IMR-90 (cell line): ENCODE results near the gene MRPL4. TPM values are rescaled to one million over a fixed set of nuclear protein-coding genes. Genes with fewer than 3 reads are reported as not detected.

Experiments used
- ATAC-seq: fragments of 200-7000 bp; cut with Tn5 transposase; 2 replicates; pipeline ENCODE4 v1.9.1; 2020; ENCODE audit warnings: low read depth, mild to moderate bottlenecking, moderate library complexity
- BruUV-seq: library from RNA; stranded (reverse); fragments of 400-500 nt; replicated peaks from 2 replicates; lab custom pipeline; 2021; lab: Mats Ljungman, UMichigan
- CTCF ChIA-PET: fragments of 300-600 bp; formaldehyde crosslinking; extraction: SDS; loops from one replicate; lab custom pipeline; 2021; ENCODE audit warnings: antibody characterized with exemption; lab: Yijun Ruan, JAX
- POLR2A ChIA-PET: fragments of 300-600 bp; sonication (Branson Sonifier 250); formaldehyde crosslinking; loops from one replicate; lab custom pipeline; 2022; ENCODE audit warnings: antibody characterized with exemption; ENCODE audit not compliant: unreplicated experiment; lab: Charles Lee
- DNase-seq: peaks from one replicate; pipeline ENCODE4 v3.0.0; 2013
- H2AFZ ChIP-seq: replicated peaks from 2 replicates; pipeline ENCODE3; 2013; ENCODE audit warnings: low read length, mild to moderate bottlenecking; ENCODE audit not compliant: poor library complexity
- H2AK5ac ChIP-seq: 2 replicates; pipeline ENCODE4 v1.6.1; 2013; ENCODE audit warnings: low read depth, low read length, inconsistent platforms
- H2AK9ac ChIP-seq: replicated peaks from 2 replicates; pipeline ENCODE3; 2013; ENCODE audit warnings: mild to moderate bottlenecking, low read depth, low read length, moderate library complexity; ENCODE audit not compliant: poor library complexity
- H2BK120ac ChIP-seq: 2 replicates; pipeline ENCODE4 v1.6.1; 2013; ENCODE audit warnings: low read depth, low read length, inconsistent platforms
- H2BK15ac ChIP-seq: 3 replicates; pipeline ENCODE4 v1.6.1; 2013; ENCODE audit warnings: low read depth, low read length, inconsistent platforms
- H2BK20ac ChIP-seq: 2 replicates; pipeline ENCODE4 v1.6.1; 2013; ENCODE audit warnings: low read depth, mild to moderate bottlenecking, inconsistent platforms, low read length, moderate library complexity
- H2BK5ac ChIP-seq: 2 replicates; pipeline ENCODE4 v1.6.1; 2013; ENCODE audit warnings: mild to moderate bottlenecking, low read depth, low read length, inconsistent platforms; ENCODE audit not compliant: poor library complexity, severe bottlenecking
- H3K14ac ChIP-seq: replicated peaks from 2 replicates; pipeline ENCODE4 v1.6.1; 2013; ENCODE audit warnings: low read depth, low read length, inconsistent platforms
- H3K18ac ChIP-seq: 2 replicates; pipeline ENCODE4 v1.6.1; 2013; ENCODE audit warnings: low read depth, low read length, control low read depth
- H3K23ac ChIP-seq: 2 replicates; pipeline ENCODE4 v1.6.1; 2013; ENCODE audit warnings: low read depth, low read length, inconsistent platforms
- H3K27ac ChIP-seq: 2 replicates; pipeline ENCODE4 v1.5.1; 2013; ENCODE audit warnings: mild to moderate bottlenecking, control low read depth, low read length; ENCODE audit not compliant: insufficient read depth
- H3K27me3 ChIP-seq: 2 replicates; pipeline ENCODE4 v1.6.1; 2013; ENCODE audit warnings: low read length; ENCODE audit not compliant: control insufficient read depth, insufficient read depth
- H3K36me3 ChIP-seq: 2 replicates; pipeline ENCODE4 v1.6.1; 2013; ENCODE audit warnings: low read length, mixed read lengths; ENCODE audit not compliant: control insufficient read depth, insufficient read depth
- H3K4ac ChIP-seq: 2 replicates; pipeline ENCODE4 v1.6.1; 2013; ENCODE audit warnings: low read depth, low read length, inconsistent platforms
- H3K4me1 ChIP-seq: 2 replicates; pipeline ENCODE4 v1.6.1; 2013; ENCODE audit warnings: low read length, mixed read lengths; ENCODE audit not compliant: control insufficient read depth, insufficient read depth
- H3K4me2 ChIP-seq: 2 replicates; pipeline ENCODE4 v1.6.1; 2013; ENCODE audit warnings: low read depth, mild to moderate bottlenecking, control low read depth, low read length, moderate library complexity
- H3K4me3 ChIP-seq: 2 replicates; pipeline ENCODE4 v1.5.1; 2013; ENCODE audit warnings: low read depth, mild to moderate bottlenecking, control low read depth, low read length, moderate library complexity; ENCODE audit not compliant: insufficient read depth
- H3K56ac ChIP-seq: 2 replicates; pipeline ENCODE4 v1.6.1; 2013; ENCODE audit warnings: low read length, inconsistent platforms; ENCODE audit not compliant: insufficient read depth; ENCODE audit errors: extremely low read depth
- H3K79me1 ChIP-seq, 2 experiments: 2 replicates each; pipeline ENCODE4 v1.6.1; 2013; ENCODE audit warnings: low read length in 2 of 2, inconsistent platforms in 1 of 2, low read depth in 1 of 2
- H3K9ac ChIP-seq: 2 replicates; pipeline ENCODE4 v1.6.1; 2013; ENCODE audit warnings: low read depth, low read length, control low read depth
- H3K9me1 ChIP-seq: 2 replicates; pipeline ENCODE4 v1.6.1; 2013; ENCODE audit warnings: low read length, inconsistent platforms; ENCODE audit not compliant: insufficient read depth
- H3K9me3 ChIP-seq: 2 replicates; pipeline ENCODE4 v1.6.1; 2013; ENCODE audit warnings: low read length; ENCODE audit not compliant: control insufficient read depth, insufficient read depth
- H4K20me1 ChIP-seq: 2 replicates; pipeline ENCODE4 v1.6.1; 2013; ENCODE audit warnings: low read length, inconsistent platforms; ENCODE audit not compliant: insufficient read depth
- H4K5ac ChIP-seq: 2 replicates; pipeline ENCODE4 v1.6.1; 2013; ENCODE audit warnings: mild to moderate bottlenecking, low read depth, low read length, control low read depth
- H4K8ac ChIP-seq, 2 experiments: 2 replicates each; pipeline ENCODE4 v1.6.1; 2013; ENCODE audit warnings: low read depth in 2 of 2, low read length in 2 of 2, control low read depth in 1 of 2, inconsistent platforms in 1 of 2
- H4K91ac ChIP-seq: 2 replicates; pipeline ENCODE4 v1.6.1; 2013; ENCODE audit warnings: low read depth, low read length, inconsistent platforms; ENCODE audit not compliant: insufficient read depth
- RCOR1 ChIP-seq: IDR thresholded peaks from 2 replicates; pipeline ENCODE4 v1.6.1; 2012; ENCODE audit warnings: mild to moderate bottlenecking, low read length, improper control_type of control experiment; ENCODE audit not compliant: insufficient replicate concordance
- WGBS, 2 experiments: methylation state at CpG; one replicate each; pipeline versions ENCODE4 v1.1.5 to v1.1.7; 2013; ENCODE audit warnings: missing lambda C conversion rate in 2 of 2; ENCODE audit not compliant: insufficient read length in 1 of 2; ENCODE audit errors: extremely low coverage in 2 of 2; 5-methylcytosine and 5-hydroxymethylcytosine counted together
- dilution Hi-C: fragments of 300-500 bp; cut with HindIII; formaldehyde crosslinking; loops from one replicate; pipeline ENCODE4 v1.14.3; 2018; ENCODE audit warnings: low sequenced_read_pairs; ENCODE audit not compliant: unreplicated experiment
- in situ Hi-C: fragments of 300-500 bp; cut with MboI; formaldehyde crosslinking; loops from 3 replicates; pipeline ENCODE4 v1.14.3; 2019; ENCODE audit warnings: low sequenced_read_pairs, inconsistent platforms, mixed read lengths
- intact Hi-C: fragments of 100-400 bp; cut with micrococcal nuclease; formaldehyde crosslinking; loops from 2 replicates; pipeline ENCODE4 v1.10.0; 2022
- polyA plus RNA-seq, 3 experiments: library from polyadenylated mRNA; depleted of rRNA; stranded (reverse); fragments of >200 nt; gene quantifications; 2 replicates each; pipeline ENCODE4 v1.2.3, GENCODE V29; 2012; ENCODE audit warnings: low replicate concordance in 1 of 3
- total RNA-seq: library from RNA; depleted of rRNA; stranded (reverse); fragments of >200 nt; gene quantifications from 2 replicates; pipeline ENCODE4 v1.2.3, GENCODE V29; 2012

Gene MRPL4
- total and polyA plus RNA-seq, 2 of the 4 experiments (the other 2 are of a cell fraction) = 32.8 to 108 TPM

GRCh38 chr19:10266706-10267105 is 14.7 kb downstream of the MRPL4 start:
- intact Hi-C loops (no loop called here), dilution Hi-C loops (no loop called here), in situ Hi-C loops (no loop called here)
- CTCF ChIA-PET = no interaction called here
- Histone ChIP-seq H3K4me1 (peaks cover 2% of the 10 kb centered on the region; the same call in 1 of the 2 replicates), H3K4ac (no peak overlapping the region; the same call in 1 of the 2 replicates), H3K36me3 (no peaks in the 10 kb centered on the region), H3K56ac (no peak overlapping the region), H4K5ac (no peak overlapping the region), H3K14ac (no peak overlapping the region), H3K9me3 (no peaks in the 10 kb centered on the region), H3K23ac (no peak overlapping the region), H3K9me1 (no peaks in the 10 kb centered on the region), H3K79me1 (0 out of 4 replicates have a peak, but pooled peaks cover 0 to 4% of the 10 kb centered on the region in 2 experiments), H3K4me2 (no peak overlapping the region), H2AFZ (no peak overlapping the region), H2BK15ac (no peak overlapping the region), H2AK9ac (no peak overlapping the region), H3K27ac (no peak overlapping the region), H4K91ac (no peak overlapping the region), H2BK5ac (no peak overlapping the region), H2BK20ac (no peak overlapping the region), H2AK5ac (no peak overlapping the region), H3K18ac (no peak overlapping the region), H3K27me3 (no peaks in the 10 kb centered on the region; the same call in 1 of the 2 replicates), H2BK120ac (no peak overlapping the region), H4K8ac (no peak overlapping the region), H3K4me3 (no peak overlapping the region), H3K9ac (no peak overlapping the region), H4K20me1 (no peaks in the 10 kb centered on the region)
- ATAC-seq (no peak), DNase-seq (no peak)
- no peak for TF ChIP-seq RCOR1
- BruUV-seq = no TSS peak
- POLR2A ChIA-PET = no interaction called here
- no CpG with 5 or more reads among the region's 7 CpGs for WGBS, 2 experiments
